Heart left ventricle (tissue), 13 donors: ENCODE measurements around the gene SLC38A11.

Experiments
- CTCF ChIP-seq, 12 donors: fragments of 200-600 bp; sonication (generic) in 4 of 12; IDR thresholded peaks; one replicate each; pipeline versions ENCODE4 v1.5.0 to v1.8.0; 2018 to 2022; ENCODE audit warnings: antibody characterized with exemption in 12 of 12, mild to moderate bottlenecking in 5 of 12
- POLR2A ChIP-seq, 2 donors: fragments of 450-650 bp; IDR thresholded peaks; one replicate each; pipeline ENCODE4 v1.6.1; 2017; ENCODE audit warnings: antibody characterized with exemption in 2 of 2, mild to moderate bottlenecking in 2 of 2, moderate library complexity in 2 of 2
- donor health status: ischemic (EF 13 %, LVEDD 7.1; RV severe dilation, severe dysfunction).
- donor health status: DM: no; HTN: yes; CAD: no.
- donor health status: DM: no; HTN: no; CAD: no.
- donor health status: ischemic (EF 25% LVEDD 6.9; RV normal size, moderate dysfunction).
- donor health status: ischemic (EF 25% LVEDD 5.7; RV mildly dilated, moderate dysfunction).
- donor health status: ischemic (EF 35%, LVEDD 5.7; RV mildly dilated, moderate dysfunction).
- donor health status: nonischemic (EF 11% LVEDD 7.7; RV severe dilation, severe dysfunction).
- donor health status: DM: yes; HTN: yes; CAD: no.
- donor health status: PGD.
- donor health status: ischemic (EF 29% LVEDD 5.4; RV normal size, mild dysfunction).
- donor health status: nonischemic (EF 23%, LVEDD 6.1; RV moderate dilation, normal function).

DNA sequence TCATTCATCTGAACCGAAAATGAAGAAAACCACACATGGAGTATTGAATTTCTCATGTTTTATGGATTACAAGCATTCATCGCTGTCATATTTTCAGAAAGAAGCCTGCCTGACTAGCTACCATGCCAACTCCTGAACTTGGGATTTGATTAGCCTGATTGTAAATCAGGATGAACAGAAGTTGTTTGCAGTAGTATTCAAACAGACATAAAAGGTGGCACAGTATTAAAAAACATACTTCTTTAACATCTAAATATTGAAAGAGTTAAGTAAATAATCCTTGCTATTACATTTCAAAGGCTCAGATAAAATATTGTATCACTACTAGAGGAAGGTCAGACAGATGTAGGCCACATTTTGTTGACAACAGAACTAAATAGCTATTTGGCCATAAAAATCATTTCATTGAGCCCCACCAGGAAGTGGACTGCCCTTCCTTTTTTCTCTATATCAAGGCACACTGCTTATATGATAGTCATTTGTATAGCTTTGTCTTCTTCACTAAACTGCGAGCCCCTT is 21.6 kb downstream of the SLC38A11 start:
- TF ChIP-seq CTCF (IDR thresholded peaks at IDR 0.05): no peak
- TF ChIP-seq POLR2A (IDR thresholded peaks at IDR 0.05): no peak
